GM23338 (cell line): Measurements from ENCODE around the gene PCNT. TPM values are rescaled to one million over a fixed set of nuclear protein-coding genes. Genes with fewer than 3 reads are reported as not detected.

Experiments used
- ATAC-seq: fragments of 200-7000 bp; cut with Tn5 transposase; 3 replicates; pipeline ENCODE4 v1.9.1; 2020
- DNase-seq: peaks from one replicate; pipeline ENCODE4 v3.0.0-alpha.2; 2015; ENCODE audit warnings: low spot score
- H2AFZ ChIP-seq: fragments of 200-600 bp; sonication (generic); 2 replicates; pipeline ENCODE4 v1.8.0; 2016; ENCODE audit warnings: antibody characterized with exemption, mild to moderate bottlenecking, moderate library complexity
- H3F3A ChIP-seq: fragments of 200-600 bp; sonication (generic); replicated peaks from 2 replicates; pipeline ENCODE4 v1.8.0; 2017; ENCODE audit warnings: antibody characterized with exemption, mixed run types, low read depth
- H3K27ac ChIP-seq: fragments of 200-600 bp; sonication (generic); 2 replicates; pipeline ENCODE4 v1.6.1; 2016; ENCODE audit warnings: low read depth
- H3K27me3 ChIP-seq: fragments of 200-600 bp; sonication (generic); 2 replicates; pipeline ENCODE4 v1.8.0; 2016; ENCODE audit warnings: mild to moderate bottlenecking, mixed run types, moderate library complexity; ENCODE audit not compliant: insufficient read depth
- H3K36me3 ChIP-seq: fragments of 200-600 bp; sonication (generic); 2 replicates; pipeline ENCODE4 v1.8.0; 2016; ENCODE audit warnings: mild to moderate bottlenecking; ENCODE audit not compliant: insufficient read depth
- H3K4me1 ChIP-seq: fragments of 200-600 bp; sonication (generic); 2 replicates; pipeline ENCODE4 v1.8.0; 2016; ENCODE audit warnings: mild to moderate bottlenecking, moderate library complexity; ENCODE audit not compliant: insufficient read depth
- H3K4me2 ChIP-seq: fragments of 200-600 bp; sonication (generic); 2 replicates; pipeline ENCODE4 v1.7.1; 2017; ENCODE audit warnings: mixed run types
- H3K4me3 ChIP-seq: fragments of 200-600 bp; sonication (generic); 2 replicates; pipeline ENCODE4 v1.6.1; 2016; ENCODE audit warnings: mixed run types
- H3K79me2 ChIP-seq: fragments of 200-600 bp; sonication (generic); replicated peaks from 2 replicates; pipeline ENCODE4 v1.8.0; 2017; ENCODE audit warnings: mild to moderate bottlenecking; ENCODE audit not compliant: insufficient read depth
- H3K9me2 ChIP-seq: fragments of 200-600 bp; sonication (generic); 2 replicates; pipeline ENCODE4 v1.8.0; 2017; ENCODE audit not compliant: insufficient read depth
- H4K20me1 ChIP-seq: fragments of 200-600 bp; sonication (generic); replicated peaks from 2 replicates; pipeline ENCODE4 v1.8.0; 2017; ENCODE audit warnings: mild to moderate bottlenecking; ENCODE audit not compliant: insufficient read depth
- H3K27ac Mint-ChIP-seq: 2 replicates; pipeline ENCODE4 v1.8.0; 2020; ENCODE audit warnings: inconsistent platforms, mild to moderate bottlenecking, moderate library complexity, mixed read lengths
- H3K27me3 Mint-ChIP-seq: 3 replicates; pipeline ENCODE4 v1.8.0; 2022; ENCODE audit warnings: low read depth, mild to moderate bottlenecking, moderate library complexity, mixed read lengths, inconsistent platforms; ENCODE audit not compliant: insufficient read depth, poor library complexity
- H3K36me3 Mint-ChIP-seq: 3 replicates; pipeline ENCODE4 v1.8.0; 2021; ENCODE audit warnings: low read depth, mild to moderate bottlenecking, inconsistent platforms, moderate library complexity, mixed read lengths
- H3K4me1 Mint-ChIP-seq: 3 replicates; pipeline ENCODE4 v1.8.0; 2020; ENCODE audit warnings: mild to moderate bottlenecking, inconsistent platforms, mixed read lengths
- H3K4me3 Mint-ChIP-seq: 3 replicates; pipeline ENCODE4 v1.8.0; 2021; ENCODE audit warnings: moderate library complexity, mild to moderate bottlenecking, inconsistent platforms, mixed read lengths
- H3K9me3 Mint-ChIP-seq: 3 replicates; pipeline ENCODE4 v1.8.0; 2020; ENCODE audit warnings: moderate library complexity, mild to moderate bottlenecking, inconsistent platforms, mixed read lengths
- EZH2 ChIP-seq: fragments of 200-600 bp; sonication (generic); IDR thresholded peaks from one replicate; pipeline ENCODE4 v1.8.0; 2017; ENCODE audit warnings: antibody characterized with exemption, mild to moderate bottlenecking, low read depth; ENCODE audit not compliant: unreplicated experiment
- NANOG ChIP-seq: IDR thresholded peaks from 2 replicates; pipeline ENCODE4 v1.6.1; 2016; ENCODE audit warnings: antibody characterized with exemption, borderline replicate concordance
- POLR2AphosphoS5 ChIP-seq: IDR thresholded peaks from 2 replicates; pipeline ENCODE4 v1.6.1; 2016; ENCODE audit warnings: antibody characterized with exemption, low read depth
- polyA plus RNA-seq: library from polyadenylated mRNA; unstranded; fragments of >200 nt; fragmentation: Nextera tagmentation; extraction: Ambion mirVana; gene quantifications from 2 replicates; pipeline ENCODE4 v1.2.1, GENCODE V29; 2016
- total RNA-seq: library from RNA; depleted of rRNA; stranded (reverse); fragments of >200 nt; shearing (Covaris generic); gene quantifications from 2 replicates; pipeline ENCODE4 v1.2.3, GENCODE V29; 2014
- TF ChIP-seq, protein P1 (sequence below): fragments of 250-450 bp; sonication (Bioruptor Pico); IDR thresholded peaks from 2 replicates; pipeline ENCODE4 v1.5.0; 2020; ENCODE audit warnings: mild to moderate bottlenecking, moderate library complexity
- TF ChIP-seq, protein P2 (sequence below), 2 experiments: fragments of 200-600 bp in 1 of 2; sonication (generic) in 1 of 2; conservative IDR thresholded peaks; 2 replicates each; pipeline versions ENCODE4 v1.5.1 to v1.6.1; 2016 to 2017; ENCODE audit warnings: antibody characterized with exemption in 2 of 2, low read depth in 2 of 2, mild to moderate bottlenecking in 2 of 2, moderate library complexity in 1 of 2
- TF ChIP-seq, protein P3 (sequence below): IDR thresholded peaks from one replicate; pipeline ENCODE4 v1.6.1; 2018; ENCODE audit warnings: antibody characterized with exemption; ENCODE audit not compliant: unreplicated experiment

The PCNT gene
- total and polyA plus RNA-seq, 2 experiments from 2014 or later: 39.6 to 46.1 TPM

DNA sequence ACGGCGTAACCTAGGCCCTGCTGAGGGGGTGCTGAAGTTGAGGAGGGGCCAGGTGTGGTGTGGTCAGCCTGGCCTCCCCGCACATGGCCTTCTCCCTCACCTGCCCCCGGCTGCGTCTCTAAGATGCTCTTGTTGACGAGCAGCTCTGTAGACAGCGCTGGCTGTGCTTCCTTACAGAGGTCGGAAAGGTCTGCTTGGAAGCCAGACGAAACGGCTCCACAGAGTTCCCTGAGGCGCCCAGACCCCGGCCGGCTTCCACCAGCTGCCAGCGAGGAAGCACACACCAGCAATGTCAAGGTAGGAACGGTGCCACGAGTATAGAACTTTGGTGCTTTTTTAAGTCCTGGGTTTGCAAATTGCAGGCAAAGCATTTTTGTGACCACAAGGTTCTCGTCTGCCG, 116.0 kb downstream of the PCNT start:
- H3K4me3 Mint-ChIP-seq: no peak overlapping the region
- H3K27me3 ChIP-seq: no peaks in the 10 kb centered on the region
- DNase-seq (no peak), ATAC-seq (no peak)
- no peaks in the 10 kb centered on the region; the same call in 1 of the 2 replicates for H4K20me1 ChIP-seq
- no peaks in the 10 kb centered on the region for H3K79me2 ChIP-seq
- peaks cover 12% of the 10 kb centered on the region for H3K27me3 Mint-ChIP-seq
- H3K9me2 ChIP-seq: no peaks in the 10 kb centered on the region
- H2AFZ ChIP-seq: no peak overlapping the region
- H3K4me1 Mint-ChIP-seq: peaks cover 11% of the 10 kb centered on the region
- TF ChIP-seq, protein P1, sequence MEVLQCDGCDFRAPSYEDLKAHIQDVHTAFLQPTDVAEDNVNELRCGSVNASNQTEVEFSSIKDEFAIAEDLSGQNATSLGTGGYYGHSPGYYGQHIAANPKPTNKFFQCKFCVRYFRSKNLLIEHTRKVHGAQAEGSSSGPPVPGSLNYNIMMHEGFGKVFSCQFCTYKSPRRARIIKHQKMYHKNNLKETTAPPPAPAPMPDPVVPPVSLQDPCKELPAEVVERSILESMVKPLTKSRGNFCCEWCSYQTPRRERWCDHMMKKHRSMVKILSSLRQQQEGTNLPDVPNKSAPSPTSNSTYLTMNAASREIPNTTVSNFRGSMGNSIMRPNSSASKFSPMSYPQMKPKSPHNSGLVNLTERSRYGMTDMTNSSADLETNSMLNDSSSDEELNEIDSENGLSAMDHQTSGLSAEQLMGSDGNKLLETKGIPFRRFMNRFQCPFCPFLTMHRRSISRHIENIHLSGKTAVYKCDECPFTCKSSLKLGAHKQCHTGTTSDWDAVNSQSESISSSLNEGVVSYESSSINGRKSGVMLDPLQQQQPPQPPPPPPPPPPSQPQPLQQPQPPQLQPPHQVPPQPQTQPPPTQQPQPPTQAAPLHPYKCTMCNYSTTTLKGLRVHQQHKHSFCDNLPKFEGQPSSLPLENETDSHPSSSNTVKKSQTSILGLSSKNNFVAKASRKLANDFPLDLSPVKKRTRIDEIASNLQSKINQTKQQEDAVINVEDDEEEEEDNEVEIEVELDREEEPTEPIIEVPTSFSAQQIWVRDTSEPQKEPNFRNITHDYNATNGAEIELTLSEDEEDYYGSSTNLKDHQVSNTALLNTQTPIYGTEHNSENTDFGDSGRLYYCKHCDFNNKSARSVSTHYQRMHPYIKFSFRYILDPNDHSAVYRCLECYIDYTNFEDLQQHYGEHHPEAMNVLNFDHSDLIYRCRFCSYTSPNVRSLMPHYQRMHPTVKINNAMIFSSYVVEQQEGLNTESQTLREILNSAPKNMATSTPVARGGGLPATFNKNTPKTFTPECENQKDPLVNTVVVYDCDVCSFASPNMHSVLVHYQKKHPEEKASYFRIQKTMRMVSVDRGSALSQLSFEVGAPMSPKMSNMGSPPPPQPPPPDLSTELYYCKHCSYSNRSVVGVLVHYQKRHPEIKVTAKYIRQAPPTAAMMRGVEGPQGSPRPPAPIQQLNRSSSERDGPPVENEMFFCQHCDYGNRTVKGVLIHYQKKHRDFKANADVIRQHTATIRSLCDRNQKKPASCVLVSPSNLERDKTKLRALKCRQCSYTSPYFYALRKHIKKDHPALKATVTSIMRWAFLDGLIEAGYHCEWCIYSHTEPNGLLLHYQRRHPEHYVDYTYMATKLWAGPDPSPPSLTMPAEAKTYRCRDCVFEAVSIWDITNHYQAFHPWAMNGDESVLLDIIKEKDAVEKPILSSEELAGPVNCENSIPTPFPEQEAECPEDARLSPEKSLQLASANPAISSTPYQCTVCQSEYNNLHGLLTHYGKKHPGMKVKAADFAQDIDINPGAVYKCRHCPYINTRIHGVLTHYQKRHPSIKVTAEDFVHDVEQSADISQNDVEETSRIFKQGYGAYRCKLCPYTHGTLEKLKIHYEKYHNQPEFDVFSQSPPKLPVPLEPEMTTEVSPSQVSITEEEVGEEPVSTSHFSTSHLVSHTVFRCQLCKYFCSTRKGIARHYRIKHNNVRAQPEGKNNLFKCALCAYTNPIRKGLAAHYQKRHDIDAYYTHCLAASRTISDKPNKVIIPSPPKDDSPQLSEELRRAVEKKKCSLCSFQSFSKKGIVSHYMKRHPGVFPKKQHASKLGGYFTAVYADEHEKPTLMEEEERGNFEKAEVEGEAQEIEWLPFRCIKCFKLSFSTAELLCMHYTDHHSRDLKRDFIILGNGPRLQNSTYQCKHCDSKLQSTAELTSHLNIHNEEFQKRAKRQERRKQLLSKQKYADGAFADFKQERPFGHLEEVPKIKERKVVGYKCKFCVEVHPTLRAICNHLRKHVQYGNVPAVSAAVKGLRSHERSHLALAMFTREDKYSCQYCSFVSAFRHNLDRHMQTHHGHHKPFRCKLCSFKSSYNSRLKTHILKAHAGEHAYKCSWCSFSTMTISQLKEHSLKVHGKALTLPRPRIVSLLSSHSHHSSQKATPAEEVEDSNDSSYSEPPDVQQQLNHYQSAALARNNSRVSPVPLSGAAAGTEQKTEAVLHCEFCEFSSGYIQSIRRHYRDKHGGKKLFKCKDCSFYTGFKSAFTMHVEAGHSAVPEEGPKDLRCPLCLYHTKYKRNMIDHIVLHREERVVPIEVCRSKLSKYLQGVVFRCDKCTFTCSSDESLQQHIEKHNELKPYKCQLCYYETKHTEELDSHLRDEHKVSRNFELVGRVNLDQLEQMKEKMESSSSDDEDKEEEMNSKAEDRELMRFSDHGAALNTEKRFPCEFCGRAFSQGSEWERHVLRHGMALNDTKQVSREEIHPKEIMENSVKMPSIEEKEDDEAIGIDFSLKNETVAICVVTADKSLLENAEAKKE: no peak
- TF ChIP-seq, protein P2, sequence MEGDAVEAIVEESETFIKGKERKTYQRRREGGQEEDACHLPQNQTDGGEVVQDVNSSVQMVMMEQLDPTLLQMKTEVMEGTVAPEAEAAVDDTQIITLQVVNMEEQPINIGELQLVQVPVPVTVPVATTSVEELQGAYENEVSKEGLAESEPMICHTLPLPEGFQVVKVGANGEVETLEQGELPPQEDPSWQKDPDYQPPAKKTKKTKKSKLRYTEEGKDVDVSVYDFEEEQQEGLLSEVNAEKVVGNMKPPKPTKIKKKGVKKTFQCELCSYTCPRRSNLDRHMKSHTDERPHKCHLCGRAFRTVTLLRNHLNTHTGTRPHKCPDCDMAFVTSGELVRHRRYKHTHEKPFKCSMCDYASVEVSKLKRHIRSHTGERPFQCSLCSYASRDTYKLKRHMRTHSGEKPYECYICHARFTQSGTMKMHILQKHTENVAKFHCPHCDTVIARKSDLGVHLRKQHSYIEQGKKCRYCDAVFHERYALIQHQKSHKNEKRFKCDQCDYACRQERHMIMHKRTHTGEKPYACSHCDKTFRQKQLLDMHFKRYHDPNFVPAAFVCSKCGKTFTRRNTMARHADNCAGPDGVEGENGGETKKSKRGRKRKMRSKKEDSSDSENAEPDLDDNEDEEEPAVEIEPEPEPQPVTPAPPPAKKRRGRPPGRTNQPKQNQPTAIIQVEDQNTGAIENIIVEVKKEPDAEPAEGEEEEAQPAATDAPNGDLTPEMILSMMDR (conservative IDR thresholded peaks at IDR 0.05; ENCODE audit: low read depth in 2 of 2): no peak
- TF ChIP-seq NANOG (no peak), POLR2AphosphoS5 (no peak), EZH2 (no peak)
- TF ChIP-seq, protein P3, sequence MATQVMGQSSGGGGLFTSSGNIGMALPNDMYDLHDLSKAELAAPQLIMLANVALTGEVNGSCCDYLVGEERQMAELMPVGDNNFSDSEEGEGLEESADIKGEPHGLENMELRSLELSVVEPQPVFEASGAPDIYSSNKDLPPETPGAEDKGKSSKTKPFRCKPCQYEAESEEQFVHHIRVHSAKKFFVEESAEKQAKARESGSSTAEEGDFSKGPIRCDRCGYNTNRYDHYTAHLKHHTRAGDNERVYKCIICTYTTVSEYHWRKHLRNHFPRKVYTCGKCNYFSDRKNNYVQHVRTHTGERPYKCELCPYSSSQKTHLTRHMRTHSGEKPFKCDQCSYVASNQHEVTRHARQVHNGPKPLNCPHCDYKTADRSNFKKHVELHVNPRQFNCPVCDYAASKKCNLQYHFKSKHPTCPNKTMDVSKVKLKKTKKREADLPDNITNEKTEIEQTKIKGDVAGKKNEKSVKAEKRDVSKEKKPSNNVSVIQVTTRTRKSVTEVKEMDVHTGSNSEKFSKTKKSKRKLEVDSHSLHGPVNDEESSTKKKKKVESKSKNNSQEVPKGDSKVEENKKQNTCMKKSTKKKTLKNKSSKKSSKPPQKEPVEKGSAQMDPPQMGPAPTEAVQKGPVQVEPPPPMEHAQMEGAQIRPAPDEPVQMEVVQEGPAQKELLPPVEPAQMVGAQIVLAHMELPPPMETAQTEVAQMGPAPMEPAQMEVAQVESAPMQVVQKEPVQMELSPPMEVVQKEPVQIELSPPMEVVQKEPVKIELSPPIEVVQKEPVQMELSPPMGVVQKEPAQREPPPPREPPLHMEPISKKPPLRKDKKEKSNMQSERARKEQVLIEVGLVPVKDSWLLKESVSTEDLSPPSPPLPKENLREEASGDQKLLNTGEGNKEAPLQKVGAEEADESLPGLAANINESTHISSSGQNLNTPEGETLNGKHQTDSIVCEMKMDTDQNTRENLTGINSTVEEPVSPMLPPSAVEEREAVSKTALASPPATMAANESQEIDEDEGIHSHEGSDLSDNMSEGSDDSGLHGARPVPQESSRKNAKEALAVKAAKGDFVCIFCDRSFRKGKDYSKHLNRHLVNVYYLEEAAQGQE: no peak
- no peak overlapping the region for H3K4me3 ChIP-seq
- H3K27ac Mint-ChIP-seq: no peak overlapping the region
- no peaks in the 10 kb centered on the region for H3K4me1 ChIP-seq
- no peak overlapping the region for H3K27ac ChIP-seq
- H3F3A ChIP-seq: 0 out of 2 replicates have a peak, but pooled peaks cover 6% of the 10 kb centered on the region
- H3K36me3 ChIP-seq: peaks cover 6% of the 10 kb centered on the region; the same call in 1 of the 2 replicates
- no peaks in the 10 kb centered on the region; the same call in 2 of the 3 replicates for H3K9me3 Mint-ChIP-seq
- peaks cover 78% of the 10 kb centered on the region for H3K36me3 Mint-ChIP-seq
- H3K4me2 ChIP-seq: no peak overlapping the region
